Activated CD4-positive, alpha-beta T cell treated with anti-CD3 and anti-CD28 coated beads, Interleukin-2, Interleukin-4, amounts not matched to agents 100 ng/mL and 50 ng/mL, durations not matched to agents 16 hours and 8 hours (primary cell): Measurements from ENCODE around the gene DMD.
"Not testable (repeated sequence)": the region's sequence is repeated elsewhere in the genome, so short reads cannot be mapped to it uniquely, and the experiment has no call there.

Experiments used
- DNase-seq: peaks from one replicate; pipeline ENCODE4 v3.0.0-alpha.2; 2020; ENCODE audit warnings: low spot score

DMD gene

DNA sequence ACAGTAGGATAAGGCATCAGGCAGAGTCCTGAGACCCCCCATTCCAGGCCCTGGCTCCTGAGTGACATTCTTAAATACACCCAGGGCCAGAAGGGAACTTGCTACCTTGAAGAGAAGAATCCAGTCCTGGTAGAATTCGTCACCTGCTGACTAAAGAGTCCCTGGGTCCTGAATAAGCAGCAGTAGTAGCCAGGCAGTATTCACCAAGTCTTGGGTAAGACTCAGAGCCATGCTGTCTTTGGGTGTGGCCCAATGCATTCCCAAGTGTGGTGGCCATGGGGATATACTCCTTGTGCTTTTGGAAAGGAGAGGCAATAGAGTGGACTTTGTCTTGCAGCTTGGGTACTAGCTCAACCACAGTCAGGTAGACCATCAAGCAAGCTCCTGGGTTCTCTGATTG is 359.1 kb downstream of the DMD start:
- no peak for DNase-seq

GRCh38 chrX:32851556-32851955 is 359.8 kb downstream of the DMD start:
- no peak for DNase-seq

- no peak for DNase-seq
These were observed 363.4 kb downstream of the DMD start for GRCh38 chrX:32847921-32848320.

- no peak for DNase-seq
These were observed 369.3 kb downstream of the DMD start for GRCh38 chrX:32842053-32842452.

DNA sequence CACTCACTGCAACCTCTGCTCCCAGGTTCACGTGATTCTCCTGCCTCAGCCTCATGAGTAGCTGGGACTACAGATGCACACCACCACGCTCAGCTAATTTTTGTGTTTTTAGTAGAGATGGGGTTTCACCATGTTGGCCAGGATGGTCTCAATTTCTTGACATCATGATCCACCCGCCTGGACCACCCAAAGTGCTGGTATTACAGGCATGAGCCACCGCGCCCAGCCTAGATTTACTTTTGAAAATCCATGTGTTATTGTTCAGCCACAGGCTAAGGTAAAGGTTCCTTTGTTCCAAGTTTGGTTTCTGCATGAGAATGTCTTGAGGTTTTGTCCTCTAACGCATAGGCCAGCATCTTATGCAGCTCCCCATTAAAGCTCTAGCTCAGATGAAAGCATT is 371.6 kb downstream of the DMD start:
- DNase-seq, result no peak

DNA sequence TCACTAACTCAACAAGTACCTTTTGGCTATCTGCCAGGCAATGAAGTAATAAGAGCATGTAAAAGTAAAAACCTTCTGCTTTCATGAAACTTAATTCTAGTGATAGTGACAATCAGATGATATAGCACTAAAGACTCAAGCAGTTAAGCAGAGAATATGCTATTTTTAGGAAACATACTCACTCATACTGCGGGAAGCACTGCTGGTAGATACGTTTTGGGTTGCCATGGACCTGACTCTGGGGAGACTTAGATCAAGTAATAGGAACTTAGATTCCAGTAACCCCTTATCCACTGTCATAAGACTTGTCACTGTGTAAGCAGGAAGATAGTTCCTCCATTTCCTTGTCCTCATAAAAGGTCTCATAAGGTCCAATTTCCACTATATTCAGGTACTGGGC is 386.3 kb downstream of the DMD start:
- DNase-seq, result no peak

GRCh38 chrX:32804034-32804433 is 407.3 kb downstream of the DMD start:
- DNase-seq, result no peak

- DNase-seq, result no peak
These were observed 412.4 kb downstream of the DMD start for GRCh38 chrX:32798990-32799389.

GRCh38 chrX:32788936-32789335 is 422.4 kb downstream of the DMD start:
- no peak for DNase-seq

DNA sequence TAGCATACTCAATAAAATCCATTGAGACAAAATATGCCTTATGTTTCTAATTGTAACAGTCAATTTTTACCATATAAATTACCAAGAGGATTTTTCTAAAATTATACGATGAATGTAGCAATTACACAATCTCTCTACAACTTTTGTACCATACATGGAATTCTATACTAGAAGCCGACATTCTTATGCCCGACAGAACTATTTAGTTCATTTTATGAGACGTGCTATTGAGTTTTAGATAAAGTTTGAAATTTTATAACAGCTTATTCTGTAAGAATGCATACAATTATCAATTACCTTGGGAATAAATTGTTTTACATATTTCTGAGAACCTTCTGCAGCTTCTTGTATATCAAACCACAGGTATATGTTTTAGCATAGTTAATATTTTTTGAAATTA is 431.2 kb downstream of the DMD start:
- DNase-seq, result no peak

DNA sequence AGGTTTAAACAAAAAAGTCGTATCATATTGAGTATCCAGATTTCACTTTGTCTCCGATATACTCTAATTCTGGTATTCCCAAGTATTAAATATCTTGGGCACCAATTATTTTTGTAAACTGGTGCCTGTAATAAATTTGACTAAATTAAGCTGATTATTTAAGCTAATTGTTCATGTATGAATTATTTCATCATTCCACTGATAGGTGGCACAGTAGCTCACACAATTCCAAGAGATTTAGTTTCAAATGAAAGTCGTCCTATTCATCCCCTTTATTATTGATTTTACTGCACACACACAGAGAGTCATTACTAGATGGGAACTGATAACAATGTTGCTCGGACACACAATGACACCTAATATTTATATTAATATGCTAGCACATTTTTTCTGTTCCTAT is 432.4 kb downstream of the DMD start:
- DNase-seq, result no peak

DNA sequence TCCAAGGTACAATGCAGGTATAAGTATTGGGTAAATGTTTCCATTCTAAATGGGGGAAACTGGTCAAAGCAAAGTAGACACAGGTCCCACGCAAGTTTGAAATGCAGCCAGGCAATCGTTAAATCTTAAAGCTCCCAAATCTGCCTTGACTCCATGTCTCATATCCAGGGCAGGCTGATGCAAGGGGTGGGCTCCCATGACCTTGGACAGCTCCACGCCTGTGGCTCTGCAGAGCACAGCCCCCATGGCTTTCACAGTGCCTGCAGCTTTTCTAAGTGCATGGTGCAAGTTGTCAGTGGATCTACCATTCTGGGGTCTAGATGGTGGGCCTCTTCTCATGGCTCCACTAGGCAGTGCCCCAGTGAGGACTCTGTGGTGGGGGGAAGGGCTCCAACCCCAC is 436.4 kb downstream of the DMD start:
- DNase-seq, result no peak

DNA sequence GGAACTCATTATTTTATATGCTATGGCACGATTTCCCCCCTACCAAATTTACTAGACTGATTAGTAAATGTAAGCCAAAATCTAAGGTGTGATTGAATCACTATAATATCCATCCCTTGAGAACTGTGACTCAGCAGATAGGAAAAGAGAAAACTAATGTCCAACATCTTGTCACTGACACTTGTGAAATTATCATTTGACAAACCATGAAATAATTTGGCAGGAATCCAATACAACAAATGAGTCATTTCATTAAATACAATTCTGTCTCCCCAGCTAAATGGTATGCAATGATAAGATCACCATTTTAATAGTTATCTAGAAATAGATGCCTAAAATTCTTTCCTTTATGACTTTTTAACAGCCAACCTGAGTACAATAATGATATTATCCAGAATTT is 462.3 kb downstream of the DMD start:
- DNase-seq, result no peak

- no peak for DNase-seq
These were observed 466.0 kb downstream of the DMD start for GRCh38 chrX:32745323-32745722.

GRCh38 chrX:32744921-32745320 is 466.4 kb downstream of the DMD start:
- no peak for DNase-seq

GRCh38 chrX:32741910-32742309 is 469.4 kb downstream of the DMD start:
- DNase-seq, result no peak

GRCh38 chrX:32708542-32708941 is 502.8 kb downstream of the DMD start:
- no peak for DNase-seq

DNA sequence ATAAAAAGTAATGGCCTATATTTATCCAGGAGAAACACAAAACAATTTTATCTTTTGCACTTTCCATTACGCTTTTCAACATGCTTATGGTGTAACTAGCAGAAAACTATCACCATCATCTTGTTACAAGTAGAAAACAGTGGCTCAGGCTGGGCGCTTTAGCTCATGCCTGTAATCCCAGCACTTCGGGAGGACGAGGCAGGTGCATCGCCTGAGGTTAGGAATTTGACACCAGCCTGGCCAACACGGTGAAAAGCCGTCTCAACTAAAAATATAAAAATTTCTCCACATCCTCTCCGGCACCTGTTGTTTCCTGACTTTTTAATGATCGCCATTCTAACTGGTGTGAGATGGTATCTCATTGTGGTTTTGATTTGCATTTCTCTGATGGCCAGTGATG is 506.0 kb downstream of the DMD start:
- DNase-seq, result not testable (repeated sequence)

DNA sequence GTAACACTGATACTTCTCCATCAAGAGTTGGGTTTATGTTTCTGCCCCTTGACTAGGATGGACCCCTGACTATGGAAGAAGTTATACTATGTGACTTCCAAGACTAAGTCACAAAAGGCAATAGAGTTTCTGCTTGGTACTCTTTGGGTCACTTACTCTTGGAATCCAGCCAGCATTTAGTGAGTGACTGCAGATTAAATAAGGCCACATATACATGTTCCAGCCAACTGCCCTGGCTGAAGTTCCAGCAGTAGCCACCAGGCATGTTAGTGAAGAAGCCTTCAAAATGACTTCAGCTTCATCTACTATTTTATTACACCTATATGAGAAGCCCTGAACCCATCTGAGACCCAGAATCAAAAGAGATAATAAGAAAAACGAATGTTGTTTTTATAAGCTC is 524.0 kb downstream of the DMD start:
- no peak for DNase-seq

GRCh38 chrX:32678487-32678886 is 532.9 kb downstream of the DMD start:
- no peak for DNase-seq

GRCh38 chrX:32673193-32673592 is 538.2 kb downstream of the DMD start:
- DNase-seq, result peak; percentile 1

DNA sequence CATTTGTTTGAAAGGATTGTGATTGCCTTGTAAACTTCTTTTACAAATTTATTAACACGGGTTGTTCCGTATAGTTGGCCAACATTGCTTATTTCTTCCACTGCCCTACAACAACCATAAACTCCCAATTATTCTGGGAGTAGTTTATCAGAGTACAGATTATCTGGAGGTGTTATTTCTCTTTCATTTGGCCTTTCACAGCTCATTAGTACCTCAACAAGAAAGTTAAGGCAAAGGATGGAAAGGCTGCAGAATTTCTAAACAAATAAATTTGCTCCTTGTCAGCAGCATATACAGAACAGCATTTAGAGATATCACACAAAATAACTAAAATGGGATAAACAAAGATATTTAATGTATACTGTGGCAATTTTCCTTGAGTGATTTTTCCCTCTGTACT is 548.8 kb downstream of the DMD start:
- no peak for DNase-seq

DNA sequence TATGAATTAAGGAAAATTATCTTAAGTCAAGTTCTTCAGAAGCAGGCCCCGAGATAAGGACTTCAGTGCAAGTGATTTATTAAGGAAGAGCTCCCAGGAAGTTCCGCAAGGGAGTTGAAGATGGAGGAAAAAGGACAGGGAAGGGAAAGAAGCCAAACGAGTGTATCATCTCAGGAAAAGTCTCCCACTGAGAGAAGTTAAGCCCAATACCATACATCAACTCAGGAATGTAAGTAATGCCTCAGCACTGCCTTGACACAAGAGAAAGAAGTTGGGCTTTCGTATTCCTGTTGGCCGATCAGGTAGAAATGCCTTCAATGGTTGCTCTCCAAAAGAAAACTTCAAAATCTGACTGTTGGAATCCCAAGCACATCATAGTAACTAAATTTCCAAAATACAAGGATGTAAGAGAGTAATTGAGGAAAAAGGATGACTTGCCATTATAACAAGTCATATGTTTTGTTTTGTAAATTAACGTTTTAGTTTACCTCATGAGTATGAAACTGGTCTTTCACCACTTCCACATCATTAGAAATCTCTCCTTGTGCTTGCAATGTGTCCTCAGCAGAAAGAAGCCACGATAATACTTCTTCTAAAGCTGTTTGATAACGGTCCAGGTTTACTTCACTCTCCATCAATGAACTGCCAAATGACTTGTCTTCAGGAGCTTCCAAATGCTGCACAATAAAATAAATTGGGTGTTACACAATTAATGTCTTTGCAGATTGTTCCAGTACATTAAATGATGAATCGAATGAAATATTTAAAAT is 566.7 kb downstream of the DMD start:
- DNase-seq, result no peak

DNA sequence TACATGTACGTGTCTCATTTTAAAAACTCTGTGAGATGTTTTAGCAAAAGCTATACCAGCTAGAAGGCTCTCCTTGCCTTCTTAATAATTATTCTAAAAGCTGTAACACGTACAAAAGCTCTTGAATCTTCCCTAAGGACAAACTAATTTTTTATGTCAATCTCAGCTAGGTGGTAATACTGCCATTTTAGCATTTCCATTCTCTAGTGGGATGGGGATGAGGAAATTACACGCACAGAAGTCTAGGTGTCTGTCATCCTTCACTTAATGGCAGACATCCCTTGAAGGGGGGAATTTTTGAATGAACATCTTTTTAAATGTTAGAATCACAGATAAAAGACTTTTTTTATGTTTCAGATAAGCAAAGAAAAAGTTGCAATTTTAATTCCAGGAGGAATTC is 569.1 kb downstream of the DMD start:
- DNase-seq, result no peak

- no peak for DNase-seq
These were observed 593.2 kb downstream of the DMD start for GRCh38 chrX:32618154-32618553.
